Body of pancreas (tissue), 4 donors: ENCODE data around the gene CENPF.

ENCODE experiments used
- CTCF ChIP-seq, 7 experiments: fragments of 450-650 bp in 4 of 7; fragments of 200-600 bp in 3 of 7; sonication (generic) in 3 of 7; IDR thresholded peaks; one replicate each; pipeline ENCODE4 v1.5.1; 2016 to 2019; ENCODE audit warnings: antibody characterized with exemption in 7 of 7
- POLR2A ChIP-seq, 3 donors: fragments of 450-650 bp; IDR thresholded peaks; one replicate each; pipeline ENCODE4 v1.6.1; 2016; ENCODE audit warnings: antibody characterized with exemption in 3 of 3, mild to moderate bottlenecking in 2 of 3

DNA sequence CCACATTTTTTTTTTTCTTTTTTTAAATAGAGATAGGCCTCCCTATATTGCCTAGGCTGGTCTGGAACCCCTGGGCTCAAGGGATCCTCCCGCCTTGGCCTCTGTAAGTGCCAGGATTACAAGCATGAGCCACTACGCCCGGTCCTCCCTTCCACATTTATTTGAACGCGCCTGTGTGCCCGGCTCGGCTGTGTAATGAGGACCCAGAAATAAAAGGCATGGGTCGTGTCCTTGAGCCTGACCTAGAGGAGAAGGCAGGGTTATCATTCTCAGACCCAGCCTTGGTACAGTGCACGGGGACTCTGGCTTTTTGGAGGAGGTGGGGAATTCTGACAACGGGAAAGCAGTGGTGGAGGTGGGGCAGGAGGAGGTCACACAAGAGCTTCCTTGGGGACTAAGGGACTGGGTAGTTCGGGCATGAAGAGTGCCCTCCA lies 841 bp downstream of the CENPF start:
- TF ChIP-seq CTCF (IDR thresholded peaks at IDR 0.05) (no peak), POLR2A (IDR thresholded peaks at IDR 0.05) (no peak)
